Tibial artery (tissue), 4 donors: Measurements from ENCODE around the gene GHSR.

Source experiments
- DNase-seq, 2 donors: peaks; one replicate each; pipeline ENCODE4 v3.0.0-alpha.2; 2019
- H3K27ac ChIP-seq, 2 donors: fragments of 200-600 bp; sonication (generic) in 1 of 2; 1 replicate in 1 of 2; 2 replicates in 1 of 2; pipeline ENCODE4 v1.5.1; 2018 to 2019; ENCODE audit warnings: mild to moderate bottlenecking in 1 of 2
- H3K27me3 ChIP-seq, 2 donors: fragments of 200-600 bp; sonication (generic) in 1 of 2; one replicate each; pipeline versions ENCODE4 v1.5.1 to v1.6.0; 2016 to 2019
- H3K36me3 ChIP-seq, 3 donors: fragments of 200-600 bp; sonication (generic) in 2 of 3; one replicate each; pipeline ENCODE4 v1.5.1; 2016 to 2019; ENCODE audit warnings: mild to moderate bottlenecking in 2 of 3
- H3K4me1 ChIP-seq, 4 donors: fragments of 200-600 bp; sonication (generic) in 2 of 4; 1 replicate in 3 of 4; 2 replicates in 1 of 4; pipeline ENCODE4 v1.5.1; 2016 to 2019
- H3K4me3 ChIP-seq, 2 donors: fragments of 200-600 bp; sonication (generic) in 1 of 2; 1 replicate in 1 of 2; 2 replicates in 1 of 2; pipeline ENCODE4 v1.5.1; 2018 to 2019; ENCODE audit warnings: mild to moderate bottlenecking in 2 of 2
- H3K9me3 ChIP-seq, 3 donors: fragments of 200-600 bp; sonication (generic) in 1 of 3; one replicate each; pipeline ENCODE4 v1.5.1; 2016 to 2019
- intact Hi-C: fragments of 100-400 bp; cut with DNase I; formaldehyde crosslinking; loops from one replicate; pipeline ENCODE4 v1.15.0; 2023; ENCODE audit warnings: low total_unique reads
- TF ChIP-seq, protein P1 (sequence below), 2 experiments: fragments of 200-600 bp in 1 of 2; fragments of 450-650 bp in 1 of 2; IDR thresholded peaks; one replicate each; pipeline ENCODE4 v1.5.1; 2017 to 2019; ENCODE audit warnings: antibody characterized with exemption in 2 of 2, mild to moderate bottlenecking in 1 of 2, moderate library complexity in 1 of 2

Gene GHSR

DNA sequence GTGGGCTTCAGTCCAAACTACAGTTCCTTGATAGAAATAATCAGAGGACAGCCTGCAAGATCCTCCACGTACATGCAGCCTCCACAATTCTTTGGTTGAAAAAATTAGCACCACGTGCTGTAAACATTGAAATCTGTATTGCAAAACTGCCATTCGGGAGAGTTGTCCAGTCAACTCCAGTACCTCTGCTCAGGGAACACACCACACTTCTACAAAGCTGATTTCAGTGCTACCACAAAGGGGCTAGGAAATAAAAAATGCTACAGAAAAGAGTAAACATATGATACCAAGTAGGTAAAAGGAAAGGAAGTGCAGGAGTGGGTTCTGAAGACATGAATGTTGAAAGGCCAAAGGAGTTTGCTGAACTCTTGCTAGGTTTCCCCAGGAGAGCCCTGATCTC is 40.4 kb downstream of the GHSR start:
- H3K36me3 ChIP-seq = no peaks in the 10 kb centered on the region
- intact Hi-C loops = no loop called here
- no peaks in the 10 kb centered on the region for H3K9me3 ChIP-seq
- no peak overlapping the region for H3K27ac ChIP-seq
- no peak for DNase-seq
- H3K4me1 ChIP-seq = no peaks in the 10 kb centered on the region
- H3K4me3 ChIP-seq = no peak overlapping the region
- TF ChIP-seq, protein P1, sequence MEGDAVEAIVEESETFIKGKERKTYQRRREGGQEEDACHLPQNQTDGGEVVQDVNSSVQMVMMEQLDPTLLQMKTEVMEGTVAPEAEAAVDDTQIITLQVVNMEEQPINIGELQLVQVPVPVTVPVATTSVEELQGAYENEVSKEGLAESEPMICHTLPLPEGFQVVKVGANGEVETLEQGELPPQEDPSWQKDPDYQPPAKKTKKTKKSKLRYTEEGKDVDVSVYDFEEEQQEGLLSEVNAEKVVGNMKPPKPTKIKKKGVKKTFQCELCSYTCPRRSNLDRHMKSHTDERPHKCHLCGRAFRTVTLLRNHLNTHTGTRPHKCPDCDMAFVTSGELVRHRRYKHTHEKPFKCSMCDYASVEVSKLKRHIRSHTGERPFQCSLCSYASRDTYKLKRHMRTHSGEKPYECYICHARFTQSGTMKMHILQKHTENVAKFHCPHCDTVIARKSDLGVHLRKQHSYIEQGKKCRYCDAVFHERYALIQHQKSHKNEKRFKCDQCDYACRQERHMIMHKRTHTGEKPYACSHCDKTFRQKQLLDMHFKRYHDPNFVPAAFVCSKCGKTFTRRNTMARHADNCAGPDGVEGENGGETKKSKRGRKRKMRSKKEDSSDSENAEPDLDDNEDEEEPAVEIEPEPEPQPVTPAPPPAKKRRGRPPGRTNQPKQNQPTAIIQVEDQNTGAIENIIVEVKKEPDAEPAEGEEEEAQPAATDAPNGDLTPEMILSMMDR (IDR thresholded peaks at IDR 0.05) = no peak
- H3K27me3 ChIP-seq = no peaks in the 10 kb centered on the region

DNA sequence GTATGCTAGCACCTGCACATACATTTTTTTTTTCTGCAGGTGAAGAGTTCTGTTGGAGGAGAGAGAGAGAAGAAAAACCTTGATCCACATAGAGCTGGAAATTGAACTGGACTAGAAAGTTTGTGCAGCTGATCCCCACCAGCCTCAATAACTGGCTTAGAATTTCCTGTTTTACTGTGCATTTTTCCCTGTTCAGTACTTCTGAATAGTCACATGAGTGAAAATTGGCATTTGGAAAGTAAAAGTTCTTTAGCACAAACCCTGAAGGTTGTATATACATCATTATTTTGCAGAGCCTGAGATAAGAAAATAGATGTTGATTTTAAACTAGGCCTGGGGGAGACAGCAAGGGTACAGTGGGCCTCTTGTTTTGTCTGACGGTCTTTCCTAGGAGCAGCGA is 42.3 kb downstream of the GHSR start:
- intact Hi-C loops = no loop called here
- no peak for DNase-seq
- TF ChIP-seq, protein P1 (IDR thresholded peaks at IDR 0.05) = no peak
- H3K4me1 ChIP-seq = no peaks in the 10 kb centered on the region
- H3K36me3 ChIP-seq = peaks cover 0 to 7% (median 2%) of the 10 kb centered on the region in 3 donors
- H3K27me3 ChIP-seq = no peaks in the 10 kb centered on the region
- no peak overlapping the region for H3K4me3 ChIP-seq
- H3K27ac ChIP-seq = no peak overlapping the region
- no peaks in the 10 kb centered on the region for H3K9me3 ChIP-seq

DNA sequence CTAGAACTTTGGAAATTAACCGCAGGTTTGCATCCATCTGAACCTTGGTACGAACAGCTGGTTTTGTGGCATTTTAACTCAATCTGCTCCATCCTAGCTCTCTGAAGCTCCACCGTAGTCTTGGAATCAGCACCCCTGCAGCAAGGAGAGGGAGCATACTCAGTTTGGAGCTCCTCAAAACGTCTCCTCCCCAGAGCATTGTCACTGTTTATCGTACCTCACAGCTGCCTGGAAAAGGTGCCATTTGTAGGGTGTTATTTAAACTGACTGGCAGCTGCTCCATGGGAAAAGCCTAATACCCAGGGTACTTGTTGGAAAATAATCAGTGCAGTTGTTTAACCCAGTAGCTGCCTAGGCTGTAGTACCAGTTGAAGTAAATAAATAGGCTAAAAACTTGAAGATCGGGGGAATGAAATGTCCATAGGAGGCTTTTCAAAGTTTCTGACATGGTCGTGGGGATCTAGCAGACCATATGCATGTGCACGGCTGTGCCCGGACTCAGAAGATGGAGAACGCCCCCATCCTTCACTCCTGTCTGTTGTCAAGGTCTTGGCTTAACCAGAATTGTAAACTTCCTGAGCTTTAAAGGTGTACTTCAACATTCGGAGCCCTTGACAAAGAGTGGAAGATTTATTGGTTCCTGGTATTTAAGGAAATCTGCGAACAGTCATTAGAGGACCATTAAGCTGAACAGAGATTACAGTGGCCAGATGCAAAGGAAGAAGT is 43.9 kb downstream of the GHSR start:
- Histone ChIP-seq H3K36me3 (peaks cover 0 to 15% (median 10%) of the 10 kb centered on the region in 3 donors), H3K4me3 (no peak overlapping the region), H3K9me3 (no peaks in the 10 kb centered on the region), H3K4me1 (no peaks in the 10 kb centered on the region), H3K27ac (no peak overlapping the region), H3K27me3 (no peaks in the 10 kb centered on the region)
- TF ChIP-seq, protein P1 (IDR thresholded peaks at IDR 0.05) = no peak
- intact Hi-C loops = no loop called here
- DNase-seq = no peak

DNA sequence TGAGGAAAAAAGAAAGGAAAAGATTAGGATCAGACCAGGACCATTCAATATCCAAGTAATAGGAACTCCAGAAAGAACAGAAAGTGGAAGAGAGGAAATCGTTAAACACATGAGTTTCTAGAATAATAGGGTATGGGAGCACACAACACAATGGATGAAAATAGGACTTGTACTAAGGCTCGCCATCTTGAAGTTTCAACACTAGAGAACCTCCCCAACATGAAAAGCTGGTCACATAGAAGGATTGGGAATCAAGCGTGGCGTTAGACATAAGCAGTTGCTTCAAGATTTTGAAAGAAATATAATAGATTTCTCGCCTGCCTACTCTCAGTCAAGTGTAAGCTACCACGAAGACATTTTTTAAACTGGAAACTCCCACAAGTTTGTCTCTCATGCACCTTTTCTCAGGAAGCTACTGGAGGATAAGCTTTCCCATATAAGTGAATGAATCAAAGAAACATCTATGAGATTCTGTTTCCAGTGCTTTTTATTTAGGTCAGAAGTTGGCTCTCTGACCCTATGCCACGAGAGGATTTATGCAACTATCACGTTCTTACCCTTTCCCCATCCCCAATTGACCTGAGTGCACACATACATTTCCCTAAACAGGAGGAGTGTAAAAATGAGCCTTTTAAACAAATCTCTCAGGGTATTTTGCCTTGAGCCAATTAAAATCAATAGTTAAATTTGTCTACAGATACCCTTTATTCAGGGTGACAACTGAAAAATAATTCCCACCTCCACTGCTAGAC is 45.2 kb downstream of the GHSR start:
- intact Hi-C loops = no loop called here
- peaks cover 7 to 27% (median 20%) of the 10 kb centered on the region in 3 donors for H3K36me3 ChIP-seq
- DNase-seq = no peak
- H3K4me1 ChIP-seq = no peaks in the 10 kb centered on the region
- no peaks in the 10 kb centered on the region for H3K27me3 ChIP-seq
- TF ChIP-seq, protein P1 (IDR thresholded peaks at IDR 0.05) = no peak
- no peaks in the 10 kb centered on the region for H3K9me3 ChIP-seq
- no peak overlapping the region for H3K27ac ChIP-seq
- H3K4me3 ChIP-seq = no peak overlapping the region

DNA sequence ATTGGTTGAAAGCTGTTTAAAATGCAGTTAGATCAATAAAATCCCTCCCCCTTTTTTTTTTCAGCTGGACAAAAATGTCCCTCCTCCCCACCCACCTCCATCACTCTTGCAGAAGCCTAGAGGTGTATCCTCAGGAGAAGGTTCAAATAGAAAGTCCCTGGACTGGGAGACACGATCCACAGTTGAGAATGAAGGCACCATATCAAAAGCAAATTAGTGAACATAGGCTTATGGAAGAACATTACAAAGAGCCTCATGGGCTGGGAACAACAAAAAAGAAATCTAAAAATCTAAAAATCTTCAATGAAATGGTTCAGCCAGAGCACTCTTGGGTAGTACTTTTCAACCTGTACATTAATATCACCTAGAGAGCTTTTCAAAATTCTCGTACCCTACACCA is 46.2 kb downstream of the GHSR start:
- intact Hi-C loops = no loop called here
- H3K4me3 ChIP-seq = no peak overlapping the region
- H3K9me3 ChIP-seq = no peaks in the 10 kb centered on the region
- no peak overlapping the region for H3K27ac ChIP-seq
- no peaks in the 10 kb centered on the region for H3K4me1 ChIP-seq
- no peak for DNase-seq
- H3K27me3 ChIP-seq = no peaks in the 10 kb centered on the region
- peaks cover 15 to 34% (median 27%) of the 10 kb centered on the region in 3 donors for H3K36me3 ChIP-seq
- TF ChIP-seq, protein P1 (IDR thresholded peaks at IDR 0.05) = no peak
